Ishikawa (cell line): ENCODE measurements around the gene TYK2.

ENCODE experiments used
- CEBPB ChIP-seq: IDR thresholded peaks from 2 replicates; pipeline ENCODE4 v1.6.1; 2012
- CREB1 ChIP-seq: IDR thresholded peaks from 2 replicates; pipeline ENCODE4 v1.6.1; 2012; ENCODE audit warnings: low read depth
- EGR1 ChIP-seq: IDR thresholded peaks from 2 replicates; pipeline ENCODE4 v1.6.1; 2012
- EP300 ChIP-seq: IDR thresholded peaks from 2 replicates; pipeline ENCODE4 v1.6.1; 2012; ENCODE audit warnings: borderline replicate concordance
- FOXM1 ChIP-seq: IDR thresholded peaks from 2 replicates; pipeline ENCODE4 v1.6.1; 2012; ENCODE audit warnings: low read depth, borderline replicate concordance
- NFIC ChIP-seq: IDR thresholded peaks from 2 replicates; pipeline ENCODE4 v1.6.1; 2012
- RAD21 ChIP-seq: IDR thresholded peaks from 2 replicates; pipeline ENCODE4 v1.6.1; 2012; ENCODE audit warnings: low read depth
- TAF1 ChIP-seq: IDR thresholded peaks from 2 replicates; pipeline ENCODE4 v1.6.1; 2012; ENCODE audit warnings: low read depth, mild to moderate bottlenecking
- TCF12 ChIP-seq: IDR thresholded peaks from 2 replicates; pipeline ENCODE4 v1.6.1; 2012; ENCODE audit warnings: low read depth
- TEAD4 ChIP-seq: IDR thresholded peaks from 2 replicates; pipeline ENCODE4 v1.6.1; 2012
- YY1 ChIP-seq: IDR thresholded peaks from 2 replicates; pipeline ENCODE4 v1.6.1; 2012; ENCODE audit warnings: low read depth
- ZBTB7A ChIP-seq: IDR thresholded peaks from 2 replicates; pipeline ENCODE4 v1.6.1; 2012; ENCODE audit warnings: low read depth
- TF ChIP-seq, protein P1 (sequence below): IDR thresholded peaks from 2 replicates; pipeline ENCODE4 v1.6.1; 2012
- TF ChIP-seq, protein P2 (sequence below): IDR thresholded peaks from 2 replicates; pipeline ENCODE4 v1.6.1; 2012; ENCODE audit warnings: low read depth, mild to moderate bottlenecking
- TF ChIP-seq, protein P3 (sequence below): IDR thresholded peaks from 2 replicates; pipeline ENCODE4 v1.6.1; 2012

The TYK2 gene

DNA sequence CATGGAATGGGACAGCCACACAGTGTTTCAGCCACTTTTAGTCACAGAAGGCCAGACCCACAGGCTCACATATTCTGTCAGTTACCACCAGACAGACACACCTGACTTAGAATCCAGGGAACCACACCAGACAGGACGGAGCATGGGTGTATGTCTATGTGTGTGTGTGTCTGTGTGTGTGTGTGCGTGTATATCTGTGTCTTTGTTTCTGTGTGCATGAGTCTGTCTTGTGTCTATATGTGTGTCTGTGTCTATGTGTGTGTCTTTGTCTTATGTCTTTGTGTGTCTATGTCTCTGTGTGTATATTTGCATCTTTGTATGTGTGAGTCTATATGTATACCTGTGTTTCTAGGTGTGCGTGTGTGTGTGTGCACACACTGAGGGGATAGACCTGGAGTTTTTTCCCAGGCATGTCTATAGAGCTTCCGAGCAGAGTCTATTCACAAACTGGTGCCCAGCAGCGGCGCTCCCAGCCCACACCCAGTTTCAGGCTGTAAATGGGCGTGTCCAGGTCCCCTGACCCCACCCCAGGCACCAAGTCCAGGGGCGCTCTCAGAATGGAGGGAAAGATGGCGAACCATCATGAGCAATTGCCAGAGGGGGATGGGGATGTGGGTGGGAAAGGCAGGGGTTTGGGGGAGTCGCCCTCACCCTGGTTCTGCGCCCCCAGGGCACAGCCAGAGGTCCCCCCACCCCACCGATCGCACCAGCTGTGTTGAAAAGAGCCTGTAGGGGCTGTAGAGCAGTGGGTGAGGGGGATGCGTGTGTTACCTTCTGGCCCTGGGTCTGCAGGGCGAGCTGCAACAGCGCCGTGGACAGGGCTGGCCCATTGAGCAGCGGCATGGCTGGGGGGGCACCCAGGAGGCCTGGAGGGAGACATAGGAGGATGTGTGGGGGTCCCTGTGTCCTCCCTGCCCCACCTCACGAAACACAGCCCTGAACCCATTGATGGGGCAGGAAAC is 58.2 kb downstream of the TYK2 start:
- TF ChIP-seq, protein P1, sequence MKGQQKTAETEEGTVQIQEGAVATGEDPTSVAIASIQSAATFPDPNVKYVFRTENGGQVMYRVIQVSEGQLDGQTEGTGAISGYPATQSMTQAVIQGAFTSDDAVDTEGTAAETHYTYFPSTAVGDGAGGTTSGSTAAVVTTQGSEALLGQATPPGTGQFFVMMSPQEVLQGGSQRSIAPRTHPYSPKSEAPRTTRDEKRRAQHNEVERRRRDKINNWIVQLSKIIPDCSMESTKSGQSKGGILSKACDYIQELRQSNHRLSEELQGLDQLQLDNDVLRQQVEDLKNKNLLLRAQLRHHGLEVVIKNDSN = no peak
- no peak for TF ChIP-seq TAF1

DNA sequence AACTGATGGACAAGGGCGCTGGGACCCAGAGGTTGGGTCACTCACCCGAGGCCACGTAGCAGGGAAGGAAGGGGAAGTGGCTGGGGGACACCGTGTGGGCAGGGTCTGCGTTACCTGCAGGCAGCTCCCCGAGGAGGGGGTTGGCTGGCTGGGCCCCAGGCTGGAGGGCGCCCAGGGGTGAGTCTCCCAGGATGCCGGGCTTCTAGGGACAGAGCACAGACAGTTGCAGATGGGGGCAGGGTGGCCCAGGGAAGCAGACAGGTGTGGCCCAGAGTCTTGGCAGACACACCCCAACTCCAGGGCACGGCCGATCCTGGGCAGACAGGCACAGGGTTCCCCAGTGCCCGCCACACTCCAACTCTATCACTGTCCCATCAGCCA is 59.0 kb downstream of the TYK2 start:
- no peak for TF ChIP-seq CEBPB

DNA sequence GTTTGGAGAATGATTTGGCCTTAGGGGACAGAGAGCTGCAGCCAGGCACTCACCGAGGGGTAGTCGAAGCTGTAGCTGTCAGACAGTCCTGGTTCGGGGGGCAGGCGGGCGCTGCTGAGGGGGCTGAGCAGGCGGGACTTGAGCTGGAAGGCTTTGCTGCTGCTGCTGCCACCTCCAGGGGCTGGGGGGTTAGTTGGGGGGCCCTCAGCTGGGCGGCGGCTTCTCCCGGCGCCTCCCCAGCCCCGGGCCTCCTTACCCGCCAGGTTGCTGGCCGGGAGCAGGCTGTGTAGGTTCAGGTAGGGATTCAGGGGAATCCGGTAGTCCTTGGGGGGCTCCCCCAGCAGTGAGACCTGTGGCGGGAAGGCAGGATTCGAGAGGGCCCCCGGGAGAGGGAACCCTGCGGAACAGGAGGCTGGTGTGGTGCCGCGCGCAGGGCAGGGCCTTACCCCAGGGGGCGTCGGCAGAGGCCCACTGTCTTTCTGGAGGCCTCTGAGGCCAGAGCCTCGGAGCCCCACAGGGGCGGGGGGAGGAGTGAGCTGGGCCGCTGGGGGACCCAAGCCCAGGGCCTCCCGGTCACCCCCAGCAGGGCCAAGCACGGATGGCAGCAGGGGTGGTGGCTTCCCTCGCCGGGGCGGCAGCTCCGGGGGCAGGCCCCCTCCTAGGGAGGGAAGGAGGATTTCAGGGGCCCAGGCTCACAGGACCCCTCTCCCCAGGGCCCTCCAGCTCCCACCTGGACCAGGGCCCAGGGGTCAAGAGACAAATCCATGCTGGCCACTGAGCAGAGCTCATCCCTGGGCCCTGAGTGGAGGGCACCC is 59.6 kb downstream of the TYK2 start:
- TF ChIP-seq TCF12 = no peak
- TF ChIP-seq, protein P2, sequence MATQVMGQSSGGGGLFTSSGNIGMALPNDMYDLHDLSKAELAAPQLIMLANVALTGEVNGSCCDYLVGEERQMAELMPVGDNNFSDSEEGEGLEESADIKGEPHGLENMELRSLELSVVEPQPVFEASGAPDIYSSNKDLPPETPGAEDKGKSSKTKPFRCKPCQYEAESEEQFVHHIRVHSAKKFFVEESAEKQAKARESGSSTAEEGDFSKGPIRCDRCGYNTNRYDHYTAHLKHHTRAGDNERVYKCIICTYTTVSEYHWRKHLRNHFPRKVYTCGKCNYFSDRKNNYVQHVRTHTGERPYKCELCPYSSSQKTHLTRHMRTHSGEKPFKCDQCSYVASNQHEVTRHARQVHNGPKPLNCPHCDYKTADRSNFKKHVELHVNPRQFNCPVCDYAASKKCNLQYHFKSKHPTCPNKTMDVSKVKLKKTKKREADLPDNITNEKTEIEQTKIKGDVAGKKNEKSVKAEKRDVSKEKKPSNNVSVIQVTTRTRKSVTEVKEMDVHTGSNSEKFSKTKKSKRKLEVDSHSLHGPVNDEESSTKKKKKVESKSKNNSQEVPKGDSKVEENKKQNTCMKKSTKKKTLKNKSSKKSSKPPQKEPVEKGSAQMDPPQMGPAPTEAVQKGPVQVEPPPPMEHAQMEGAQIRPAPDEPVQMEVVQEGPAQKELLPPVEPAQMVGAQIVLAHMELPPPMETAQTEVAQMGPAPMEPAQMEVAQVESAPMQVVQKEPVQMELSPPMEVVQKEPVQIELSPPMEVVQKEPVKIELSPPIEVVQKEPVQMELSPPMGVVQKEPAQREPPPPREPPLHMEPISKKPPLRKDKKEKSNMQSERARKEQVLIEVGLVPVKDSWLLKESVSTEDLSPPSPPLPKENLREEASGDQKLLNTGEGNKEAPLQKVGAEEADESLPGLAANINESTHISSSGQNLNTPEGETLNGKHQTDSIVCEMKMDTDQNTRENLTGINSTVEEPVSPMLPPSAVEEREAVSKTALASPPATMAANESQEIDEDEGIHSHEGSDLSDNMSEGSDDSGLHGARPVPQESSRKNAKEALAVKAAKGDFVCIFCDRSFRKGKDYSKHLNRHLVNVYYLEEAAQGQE = no peak

DNA sequence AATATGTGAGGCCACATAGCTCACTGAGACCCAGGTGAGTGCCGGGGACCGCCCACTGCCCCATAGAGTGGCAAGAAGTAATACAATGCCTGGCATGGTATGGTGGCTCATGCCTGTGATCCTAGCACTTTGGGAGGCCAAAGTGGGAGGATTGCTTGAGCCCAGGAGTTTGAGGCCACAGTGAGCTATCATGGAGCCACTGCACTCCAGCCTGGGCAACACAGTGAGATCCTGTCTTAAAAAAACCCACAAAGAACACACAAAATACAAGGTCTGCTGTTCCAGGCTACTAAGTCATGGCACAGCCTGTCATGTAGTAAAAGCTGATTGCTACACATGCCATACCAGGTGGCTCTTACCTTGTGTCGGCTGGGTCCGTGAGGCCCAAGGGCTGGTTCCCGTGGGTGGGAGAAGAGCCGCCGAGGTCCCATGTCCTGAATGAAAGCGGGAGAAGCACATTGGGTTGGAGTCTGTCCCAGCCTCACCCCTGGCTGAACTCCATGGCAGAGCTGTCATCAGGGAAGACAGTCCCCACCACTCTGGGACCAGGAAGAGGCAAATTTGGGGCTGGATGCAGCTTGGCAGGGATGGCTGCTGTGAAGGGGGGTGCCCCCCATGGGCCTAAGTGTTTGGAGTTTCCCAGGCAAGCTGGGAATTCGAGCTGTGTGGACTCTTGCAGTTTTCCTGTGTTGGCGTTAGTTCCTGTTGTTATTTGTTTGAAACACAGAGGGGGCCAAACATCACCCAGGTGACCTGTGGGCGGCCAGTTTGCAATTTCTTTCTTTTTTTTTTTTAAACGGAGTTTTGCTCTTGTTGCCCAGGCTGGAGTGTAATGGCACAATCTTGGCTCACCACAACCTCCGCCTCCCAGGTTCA is 61.3 kb downstream of the TYK2 start:
- no peak for TF ChIP-seq ZBTB7A
- TF ChIP-seq EGR1 = no peak
- TF ChIP-seq NFIC = no peak
- no peak for TF ChIP-seq CREB1
- TF ChIP-seq, protein P3, sequence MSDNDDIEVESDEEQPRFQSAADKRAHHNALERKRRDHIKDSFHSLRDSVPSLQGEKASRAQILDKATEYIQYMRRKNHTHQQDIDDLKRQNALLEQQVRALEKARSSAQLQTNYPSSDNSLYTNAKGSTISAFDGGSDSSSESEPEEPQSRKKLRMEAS = no peak
- no peak for TF ChIP-seq EP300
- TF ChIP-seq RAD21 = no peak
- TF ChIP-seq TAF1 = no peak
- no peak for TF ChIP-seq YY1

DNA sequence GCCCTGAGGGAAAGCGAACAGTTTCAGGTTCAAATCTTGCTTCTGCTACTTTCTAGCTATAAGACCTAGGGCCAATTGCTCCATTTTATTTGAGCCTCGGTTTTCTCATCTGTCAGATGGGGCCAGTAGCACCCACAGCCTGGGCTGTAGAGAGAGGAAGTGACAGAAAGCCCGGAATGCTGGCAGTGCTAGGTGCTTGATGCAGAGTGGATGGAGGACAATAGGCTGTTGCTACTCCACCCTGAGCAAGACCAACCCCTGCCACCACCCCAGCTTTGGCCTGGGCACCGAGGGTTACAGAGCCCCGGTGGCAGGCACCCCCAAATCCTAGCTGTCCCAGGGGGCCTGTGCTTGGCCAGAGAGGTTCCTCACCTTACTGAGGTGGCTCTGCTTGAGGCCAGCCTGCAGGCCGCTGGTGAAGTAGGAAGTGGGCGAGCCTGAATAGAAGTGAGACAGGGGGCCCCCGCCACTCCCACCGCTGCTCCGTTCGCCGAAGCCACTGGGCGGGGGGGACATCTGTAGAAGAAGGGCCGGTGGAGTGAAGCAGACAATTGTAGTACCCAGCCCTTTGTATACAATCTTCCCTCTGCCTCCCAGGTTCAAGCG is 62.4 kb downstream of the TYK2 start:
- TF ChIP-seq, protein P2 = no peak
- no peak for TF ChIP-seq RAD21
- TF ChIP-seq EGR1 = no peak
- TF ChIP-seq CEBPB = no peak
- TF ChIP-seq, protein P1 = no peak
- TF ChIP-seq ZBTB7A = no peak
- no peak for TF ChIP-seq EP300
- no peak for TF ChIP-seq TCF12
- no peak for TF ChIP-seq NFIC
- no peak for TF ChIP-seq TEAD4
- TF ChIP-seq, protein P3 = no peak
- no peak for TF ChIP-seq YY1
- no peak for TF ChIP-seq CREB1
- TF ChIP-seq FOXM1 = no peak
- no peak for TF ChIP-seq TAF1
